Neural progenitor cell (in vitro differentiated cells): ENCODE data around the gene SPTBN5. TPM values are rescaled to one million over a fixed set of nuclear protein-coding genes. Genes with fewer than 3 reads are reported as not detected.
A peak's percentile ranks its signal among the peaks of the same experiment; 100 is the strongest.

Experiments
- DNase-seq: peaks from one replicate; pipeline ENCODE4 v3.0.0-alpha.2; 2016; ENCODE audit warnings: low spot score
- H2AFZ ChIP-seq: fragments of 200-600 bp; sonication (generic); replicated peaks from 2 replicates; pipeline ENCODE4 v1.6.1; 2016; ENCODE audit warnings: antibody characterized with exemption
- H3F3A ChIP-seq: fragments of 200-600 bp; sonication (generic); 2 replicates; pipeline ENCODE4 v1.6.1; 2016; ENCODE audit warnings: antibody characterized with exemption, low read depth
- H3K27ac ChIP-seq: fragments of 200-600 bp; sonication (generic); 2 replicates; pipeline ENCODE4 v1.5.1; 2016; ENCODE audit warnings: mild to moderate bottlenecking
- H3K27me3 ChIP-seq: fragments of 200-600 bp; sonication (generic); 2 replicates; pipeline ENCODE4 v1.6.1; 2016; ENCODE audit warnings: mild to moderate bottlenecking, moderate library complexity
- H3K36me3 ChIP-seq: fragments of 200-600 bp; sonication (generic); 2 replicates; pipeline ENCODE4 v1.5.1; 2016
- H3K4me1 ChIP-seq: fragments of 200-600 bp; sonication (generic); 2 replicates; pipeline ENCODE4 v1.6.1; 2016; ENCODE audit warnings: mixed run types
- H3K4me2 ChIP-seq: fragments of 200-600 bp; sonication (generic); 2 replicates; pipeline ENCODE4 v1.6.1; 2016
- H3K4me3 ChIP-seq: fragments of 200-600 bp; sonication (generic); 2 replicates; pipeline ENCODE4 v1.5.1; 2016
- H3K79me2 ChIP-seq: fragments of 200-600 bp; sonication (generic); 2 replicates; pipeline ENCODE4 v1.6.1; 2016; ENCODE audit warnings: low read depth
- H3K9ac ChIP-seq: fragments of 200-600 bp; sonication (generic); 2 replicates; pipeline ENCODE4 v1.6.1; 2016
- H3K9me3 ChIP-seq: fragments of 200-600 bp; sonication (generic); 2 replicates; pipeline ENCODE4 v1.5.1; 2016; ENCODE audit warnings: low read depth
- H4K20me1 ChIP-seq: fragments of 200-600 bp; sonication (generic); 2 replicates; pipeline ENCODE4 v1.6.1; 2016; ENCODE audit warnings: low read depth
- H3K27ac Mint-ChIP-seq: 3 replicates; pipeline ENCODE4 v1.8.0; 2021; ENCODE audit warnings: mixed read lengths
- H3K27me3 Mint-ChIP-seq: 2 replicates; pipeline ENCODE4 v1.8.0; 2022; ENCODE audit warnings: low read depth, mild to moderate bottlenecking, inconsistent platforms, moderate library complexity, mixed read lengths; ENCODE audit not compliant: insufficient read depth
- H3K36me3 Mint-ChIP-seq: 3 replicates; pipeline ENCODE4 v1.8.0; 2021; ENCODE audit warnings: mixed read lengths
- H3K4me1 Mint-ChIP-seq: 3 replicates; pipeline ENCODE4 v1.8.0; 2021; ENCODE audit warnings: mixed read lengths
- H3K4me3 Mint-ChIP-seq: 3 replicates; pipeline ENCODE4 v1.8.0; 2021; ENCODE audit warnings: mild to moderate bottlenecking, moderate library complexity, mixed read lengths
- H3K9me3 Mint-ChIP-seq: 3 replicates; pipeline ENCODE4 v1.8.0; 2020; ENCODE audit warnings: mixed read lengths
- EZH2 ChIP-seq: fragments of 200-600 bp; sonication (generic); IDR thresholded peaks from 2 replicates; pipeline ENCODE4 v1.6.1; 2017; ENCODE audit warnings: antibody characterized with exemption, mild to moderate bottlenecking, moderate library complexity
- EZH2phosphoT487 ChIP-seq: fragments of 200-600 bp; sonication (generic); IDR thresholded peaks from 2 replicates; pipeline ENCODE4 v1.6.1; 2017; ENCODE audit warnings: antibody characterized with exemption
- total RNA-seq: library from RNA; depleted of rRNA; stranded (reverse); fragments of >200 nt; gene quantifications from 2 replicates; pipeline ENCODE4 v1.2.3, GENCODE V29; 2015; ENCODE audit warnings: low replicate concordance
- TF ChIP-seq, protein P1 (sequence below): fragments of 200-600 bp; sonication (generic); IDR thresholded peaks from 2 replicates; pipeline ENCODE4 v1.5.1; 2017; ENCODE audit warnings: antibody characterized with exemption, mild to moderate bottlenecking

SPTBN5 gene
- total RNA-seq, 1 donor from 2014 or later = not detected

GRCh38 chr15:41926185-41927056 lies 32.6 kb upstream of the SPTBN5 start:
- no peak for TF ChIP-seq EZH2phosphoT487
- TF ChIP-seq EZH2 = no peak
- TF ChIP-seq, protein P1, sequence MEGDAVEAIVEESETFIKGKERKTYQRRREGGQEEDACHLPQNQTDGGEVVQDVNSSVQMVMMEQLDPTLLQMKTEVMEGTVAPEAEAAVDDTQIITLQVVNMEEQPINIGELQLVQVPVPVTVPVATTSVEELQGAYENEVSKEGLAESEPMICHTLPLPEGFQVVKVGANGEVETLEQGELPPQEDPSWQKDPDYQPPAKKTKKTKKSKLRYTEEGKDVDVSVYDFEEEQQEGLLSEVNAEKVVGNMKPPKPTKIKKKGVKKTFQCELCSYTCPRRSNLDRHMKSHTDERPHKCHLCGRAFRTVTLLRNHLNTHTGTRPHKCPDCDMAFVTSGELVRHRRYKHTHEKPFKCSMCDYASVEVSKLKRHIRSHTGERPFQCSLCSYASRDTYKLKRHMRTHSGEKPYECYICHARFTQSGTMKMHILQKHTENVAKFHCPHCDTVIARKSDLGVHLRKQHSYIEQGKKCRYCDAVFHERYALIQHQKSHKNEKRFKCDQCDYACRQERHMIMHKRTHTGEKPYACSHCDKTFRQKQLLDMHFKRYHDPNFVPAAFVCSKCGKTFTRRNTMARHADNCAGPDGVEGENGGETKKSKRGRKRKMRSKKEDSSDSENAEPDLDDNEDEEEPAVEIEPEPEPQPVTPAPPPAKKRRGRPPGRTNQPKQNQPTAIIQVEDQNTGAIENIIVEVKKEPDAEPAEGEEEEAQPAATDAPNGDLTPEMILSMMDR = no peak
- H3K27me3 Mint-ChIP-seq = peaks cover 3% of the 10 kb centered on the region
- no peak overlapping the region for H3K4me3 Mint-ChIP-seq
- no peak overlapping the region for H3K27ac ChIP-seq
- no peaks in the 10 kb centered on the region for H4K20me1 ChIP-seq
- DNase-seq = no peak
- H3K9ac ChIP-seq = no peak overlapping the region
- peaks cover 5% of the 10 kb centered on the region for H3K4me1 ChIP-seq
- no peaks in the 10 kb centered on the region for H3K27me3 ChIP-seq
- no peaks in the 10 kb centered on the region for H3K36me3 Mint-ChIP-seq
- peak overlapping the region; percentile 9 for H3K27ac Mint-ChIP-seq
- no peak overlapping the region for H3K4me2 ChIP-seq
- peaks cover 10% of the 10 kb centered on the region for H3K4me1 Mint-ChIP-seq
- no peaks in the 10 kb centered on the region for H3K36me3 ChIP-seq
- no peaks in the 10 kb centered on the region for H3K79me2 ChIP-seq
- H3K4me3 ChIP-seq = no peak overlapping the region
- H2AFZ ChIP-seq = no peak overlapping the region
- H3K9me3 Mint-ChIP-seq = no peaks in the 10 kb centered on the region
- peaks cover 3% of the 10 kb centered on the region for H3F3A ChIP-seq
- H3K9me3 ChIP-seq = no peaks in the 10 kb centered on the region

DNA sequence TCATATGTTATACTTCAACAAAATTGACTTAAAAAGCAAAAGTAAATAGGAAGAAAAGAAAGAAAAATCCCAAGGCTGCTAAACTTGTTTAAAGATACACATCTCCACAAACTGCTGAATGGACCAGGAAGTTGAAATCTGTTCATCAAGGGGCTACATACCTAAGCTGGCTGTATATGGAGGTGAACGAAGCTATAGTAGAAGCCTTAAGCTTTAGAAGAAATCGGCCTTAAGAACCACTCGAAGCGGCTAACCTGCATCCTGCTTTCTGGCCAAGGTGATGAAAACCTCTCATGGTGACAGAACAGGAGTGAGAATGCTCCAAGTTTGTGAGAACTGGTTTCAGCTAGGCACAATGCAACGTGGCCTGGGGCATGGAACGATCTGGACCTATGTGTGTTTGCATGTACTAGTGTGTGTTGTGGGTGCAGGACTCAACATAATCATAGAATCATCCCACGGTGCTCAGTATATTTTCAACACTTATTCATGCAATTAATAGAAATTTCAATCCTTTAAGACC lies 31.3 kb upstream of the SPTBN5 start:
- Histone ChIP-seq H3K4me3 (no peak overlapping the region), H3K4me2 (no peak overlapping the region), H3K4me1 (peaks cover 5% of the 10 kb centered on the region), H3K27me3 (no peaks in the 10 kb centered on the region), H3F3A (peaks cover 3% of the 10 kb centered on the region), H4K20me1 (no peaks in the 10 kb centered on the region), H3K27ac (no peak overlapping the region), H3K9me3 (no peaks in the 10 kb centered on the region), H3K9ac (no peak overlapping the region), H2AFZ (no peak overlapping the region), H3K36me3 (no peaks in the 10 kb centered on the region), H3K79me2 (no peaks in the 10 kb centered on the region)
- Mint-ChIP-seq H3K4me3 (no peak overlapping the region), H3K4me1 (peaks cover 23% of the 10 kb centered on the region), H3K9me3 (no peaks in the 10 kb centered on the region), H3K27ac (no peak overlapping the region), H3K27me3 (peaks cover 5% of the 10 kb centered on the region), H3K36me3 (no peaks in the 10 kb centered on the region)
- TF ChIP-seq EZH2 (no peak), EZH2phosphoT487 (no peak)
- TF ChIP-seq, protein P1 = no peak
- no peak for DNase-seq

DNA sequence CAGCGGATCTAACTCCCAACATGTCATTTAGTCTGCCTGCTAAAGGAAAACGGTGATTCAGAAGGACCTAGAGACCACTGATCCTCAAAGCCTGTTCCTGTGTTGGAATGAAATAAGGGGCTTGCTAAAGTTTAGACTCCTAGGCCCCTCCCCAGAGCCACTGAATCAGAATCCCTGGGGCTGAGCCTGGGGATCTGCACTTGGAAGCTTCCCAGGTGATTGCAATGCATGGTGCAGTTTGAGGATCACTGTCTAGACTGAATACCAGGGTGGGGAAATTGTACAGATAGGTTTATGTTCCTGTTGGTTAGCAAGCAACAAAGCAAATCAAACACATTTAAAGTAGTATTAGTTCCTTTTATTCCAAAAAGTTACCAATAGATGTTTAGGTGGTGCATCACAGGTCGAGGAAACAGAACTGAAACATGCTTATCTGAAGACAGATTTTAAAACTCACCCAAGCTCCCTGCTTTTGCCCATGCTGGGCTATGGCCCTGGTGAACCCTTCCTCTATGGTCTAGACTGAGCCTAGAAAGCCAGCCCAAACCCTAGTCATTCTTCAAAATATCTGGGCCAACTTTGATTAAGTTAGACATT lies 29.6 kb upstream of the SPTBN5 start:
- Mint-ChIP-seq H3K4me3 (no peak overlapping the region), H3K9me3 (no peaks in the 10 kb centered on the region), H3K36me3 (peaks cover 2% of the 10 kb centered on the region), H3K4me1 (peaks cover 29% of the 10 kb centered on the region), H3K27ac (no peak overlapping the region), H3K27me3 (peaks cover 5% of the 10 kb centered on the region)
- no peaks in the 10 kb centered on the region for H3F3A ChIP-seq
- H3K36me3 ChIP-seq = no peaks in the 10 kb centered on the region
- no peak for TF ChIP-seq EZH2phosphoT487
- TF ChIP-seq, protein P1 = no peak
- H3K9ac ChIP-seq = no peak overlapping the region
- H4K20me1 ChIP-seq = no peaks in the 10 kb centered on the region
- no peak overlapping the region for H3K4me3 ChIP-seq
- no peak overlapping the region for H3K4me2 ChIP-seq
- no peak for DNase-seq
- H2AFZ ChIP-seq = no peak overlapping the region
- H3K27me3 ChIP-seq = no peaks in the 10 kb centered on the region
- H3K9me3 ChIP-seq = no peaks in the 10 kb centered on the region
- H3K4me1 ChIP-seq = peaks cover under 1% of the 10 kb centered on the region
- no peaks in the 10 kb centered on the region for H3K79me2 ChIP-seq
- no peak overlapping the region for H3K27ac ChIP-seq
